Ovary (tissue), 9 donors: ENCODE results near the gene PNMA8C. TPM values are rescaled to one million over a fixed set of nuclear protein-coding genes. Genes with fewer than 3 reads are reported as not detected.

Source experiments
- DNase-seq, 5 donors: peaks; one replicate each; pipeline ENCODE4 v3.0.0-alpha.2; 2019 to 2020
- H3K27ac ChIP-seq, 2 donors: fragments of 200-600 bp; one replicate each; pipeline versions ENCODE4 v1.5.1 to v1.8.0; 2019 to 2022
- H3K27me3 ChIP-seq: fragments of 200-600 bp; one replicate; pipeline ENCODE4 v1.8.0; 2022
- H3K36me3 ChIP-seq: fragments of 200-600 bp; sonication (generic); one replicate; pipeline ENCODE4 v1.5.1; 2019
- H3K4me1 ChIP-seq: one replicate; pipeline ENCODE4 v1.8.1; 2013; ENCODE audit warnings: mild to moderate bottlenecking, moderate library complexity; ENCODE audit not compliant: insufficient read depth
- H3K4me3 ChIP-seq: fragments of 200-600 bp; sonication (generic); one replicate; pipeline ENCODE4 v1.5.1; 2017
- H3K9me3 ChIP-seq, 2 donors: fragments of 200-600 bp in 1 of 2; sonication (generic) in 1 of 2; one replicate each; pipeline versions ENCODE4 v1.5.1 to v1.8.1; 2013 to 2019; ENCODE audit warnings: mild to moderate bottlenecking in 1 of 2, moderate library complexity in 1 of 2
- CTCF ChIP-seq, 3 donors: fragments of 450-650 bp in 2 of 3; fragments of 200-600 bp in 1 of 3; IDR thresholded peaks; one replicate each; pipeline versions ENCODE4 v1.5.1 to v1.8.0; 2016 to 2022; ENCODE audit warnings: antibody characterized with exemption in 3 of 3, mild to moderate bottlenecking in 1 of 3
- EP300 ChIP-seq: sonication (generic); formaldehyde crosslinking; IDR thresholded peaks from one replicate; pipeline ENCODE4 v1.6.1; 2017; ENCODE audit warnings: antibody characterized with exemption
- POLR2A ChIP-seq: fragments of 450-650 bp; IDR thresholded peaks from one replicate; pipeline ENCODE4 v1.6.1; 2017; ENCODE audit warnings: antibody characterized with exemption, mild to moderate bottlenecking, moderate library complexity
- WGBS, 3 donors: extraction: QIAGEN DNeasy Blood & Tissue Kit in 1 of 3; methylation state at CpG; one replicate each; pipeline versions ENCODE4 v1.1.5 to v1.1.7; 2013 to 2017; 5-methylcytosine and 5-hydroxymethylcytosine counted together
- intact Hi-C, 4 donors: fragments of 100-400 bp; cut with DNase I; formaldehyde crosslinking; loops; one replicate each; pipeline versions ENCODE4 v1.11.0 to v1.15.1; 2022 to 2023
- polyA plus RNA-seq, 2 donors: library from polyadenylated mRNA; stranded (reverse); fragments of 200-250 nt in 1 of 2; fragments of 350-450 nt in 1 of 2; fragmentation: Illumina TruSeq in 1 of 2; extraction: RNeasy Lipid Tissue Mini Kit (QIAGEN cat#74804) in 1 of 2; gene quantifications; one replicate each; pipeline ENCODE4 v1.2.3, GENCODE V29; 2013 to 2014
- total RNA-seq, 7 donors: library from RNA; depleted of rRNA in 2 of 7; stranded (reverse); fragments of >200 nt in 2 of 7; fragmentation: NEBNext Ultra II Directional in 3 of 7; extraction: Animal tissue kit (Norgen Biotek cat#: 25700) in 3 of 7; gene quantifications; one replicate each; pipeline versions ENCODE4 v1.1.0 to v1.2.4, GENCODE V29; 2016 to 2023
- donor health status: DM: no; HTN: no; CAD: no; lungs with moderate emphysema.
- donor health status: DM: no; HTN: no; CAD: no.
- donor health status: Bipolar disorder and iron deficiency.
- donor health status: DM: yes; HTN: yes; CAD: no.
- donor health status: DM: no; HTN: no; CAD: no.
- donor health status: DM: yes; HTN: yes; CAD: no.

PNMA8C gene
- total and polyA plus RNA-seq, 9 donors = 0.15 to 0.82 (median 0.35) TPM; not detected in 1

- no peak overlapping the region for H3K4me3 ChIP-seq
- H3K9me3 ChIP-seq = no peaks in the 10 kb centered on the region
- no peak overlapping the region for H3K27ac ChIP-seq
- TF ChIP-seq CTCF (IDR thresholded peaks at IDR 0.05) = no peak
- TF ChIP-seq EP300 = no peak
- no peak for TF ChIP-seq POLR2A
- peaks cover 7% of the 10 kb centered on the region for H3K4me1 ChIP-seq
- 75 to 88% (median 86%) methylated on average over 15 of the region's 15 CpGs for WGBS, 3 donors
- H3K27me3 ChIP-seq = no peaks in the 10 kb centered on the region
- H3K36me3 ChIP-seq = no peaks in the 10 kb centered on the region
- intact Hi-C loops = no loop called here
- DNase-seq = peak in 1 of 5 donors; percentile 31
These were observed 46.9 kb downstream of the PNMA8C start for GRCh38 chr19:46381756-46382345.

- Histone ChIP-seq H3K4me3 (no peak overlapping the region), H3K36me3 (no peaks in the 10 kb centered on the region), H3K27ac (no peak overlapping the region), H3K27me3 (no peaks in the 10 kb centered on the region), H3K4me1 (peaks cover 7% of the 10 kb centered on the region), H3K9me3 (no peaks in the 10 kb centered on the region)
- intact Hi-C loops = no loop called here
- TF ChIP-seq CTCF (IDR thresholded peaks at IDR 0.05) (no peak), EP300 (no peak), POLR2A (no peak)
- WGBS, 3 donors = 94 to 100% (median 97%) methylated on average over 2 of the region's 2 CpGs
- DNase-seq = peak in 1 of 5 donors; percentile 4
These were observed 47.4 kb downstream of the PNMA8C start for GRCh38 chr19:46381346-46381745.

GRCh38 chr19:46380690-46381089, 48.0 kb downstream of the PNMA8C start:
- H3K27me3 ChIP-seq = no peaks in the 10 kb centered on the region
- peaks cover 7% of the 10 kb centered on the region for H3K4me1 ChIP-seq
- TF ChIP-seq POLR2A (no peak), CTCF (IDR thresholded peaks at IDR 0.05) (no peak), EP300 (no peak)
- DNase-seq = no peak
- H3K36me3 ChIP-seq = no peaks in the 10 kb centered on the region
- H3K4me3 ChIP-seq = no peak overlapping the region
- H3K27ac ChIP-seq = no peak overlapping the region
- no peaks in the 10 kb centered on the region for H3K9me3 ChIP-seq
- WGBS, 3 donors = 84 to 96% (median 93%) methylated on average over 2 of the region's 2 CpGs
- intact Hi-C loops = no loop called here

- Histone ChIP-seq H3K4me1 (peaks cover 10% of the 10 kb centered on the region), H3K4me3 (no peak overlapping the region), H3K27me3 (no peaks in the 10 kb centered on the region), H3K9me3 (no peaks in the 10 kb centered on the region), H3K36me3 (no peaks in the 10 kb centered on the region), H3K27ac (peak overlapping the region; percentile 33 to 35)
- intact Hi-C loops = no loop called here
- TF ChIP-seq EP300 (no peak), CTCF (IDR thresholded peaks at IDR 0.05) (no peak), POLR2A (no peak)
- 5 to 8% (median 6%) methylated on average over 2 of the region's 2 CpGs for WGBS, 3 donors
- no peak for DNase-seq
These were observed 50.5 kb downstream of the PNMA8C start for GRCh38 chr19:46378268-46378667.
